HG03097 (cell line): ENCODE measurements around the gene TUT7.

Experiments
- ATAC-seq: cut with Tn5 transposase; IDR thresholded peaks from one replicate; pipeline ENCODE4 v1.9.1; 2021; ENCODE audit not compliant: unreplicated experiment, low FRiP score

The TUT7 gene

DNA sequence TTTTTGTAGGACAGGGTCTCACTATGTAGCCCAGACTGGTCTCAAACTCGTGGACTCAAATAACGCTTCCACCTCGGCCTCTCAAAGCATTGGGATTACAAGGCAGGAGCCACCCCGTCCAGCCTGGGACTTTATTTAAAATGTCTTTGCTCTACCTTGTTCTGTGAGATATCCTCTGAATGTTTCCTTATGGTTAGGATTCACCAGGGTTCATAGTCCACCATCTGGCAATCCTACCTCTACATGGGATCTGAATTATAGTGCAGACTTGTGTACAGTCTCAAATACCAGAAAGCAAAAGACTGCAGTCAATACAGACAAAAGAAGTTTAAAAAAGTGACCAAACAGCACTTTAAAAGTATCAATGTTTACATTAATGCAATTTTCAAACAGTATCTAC is 82.0 kb downstream of the TUT7 start:
- no peak for ATAC-seq

DNA sequence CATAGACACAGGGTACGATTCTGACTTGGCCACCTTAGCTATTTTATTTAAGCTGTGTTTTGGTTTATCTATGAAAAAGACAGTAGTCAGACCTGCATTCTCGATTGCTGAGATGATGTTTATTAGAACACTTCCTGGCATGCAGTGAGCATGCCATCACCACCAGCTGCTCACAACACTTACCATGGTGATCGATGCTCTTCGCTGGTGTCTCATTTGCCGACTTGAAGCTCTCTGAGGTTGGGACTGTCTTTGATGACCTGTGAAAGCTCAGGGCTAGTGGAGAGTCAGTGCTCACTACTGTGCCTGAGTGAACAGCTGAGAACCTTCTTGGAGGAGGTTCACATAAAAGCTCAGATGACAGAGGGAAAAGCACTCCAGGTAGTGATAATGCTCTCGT is 90.3 kb downstream of the TUT7 start:
- no peak for ATAC-seq

GRCh38 chr9:86262492-86262891 is 91.7 kb downstream of the TUT7 start:
- no peak for ATAC-seq

DNA sequence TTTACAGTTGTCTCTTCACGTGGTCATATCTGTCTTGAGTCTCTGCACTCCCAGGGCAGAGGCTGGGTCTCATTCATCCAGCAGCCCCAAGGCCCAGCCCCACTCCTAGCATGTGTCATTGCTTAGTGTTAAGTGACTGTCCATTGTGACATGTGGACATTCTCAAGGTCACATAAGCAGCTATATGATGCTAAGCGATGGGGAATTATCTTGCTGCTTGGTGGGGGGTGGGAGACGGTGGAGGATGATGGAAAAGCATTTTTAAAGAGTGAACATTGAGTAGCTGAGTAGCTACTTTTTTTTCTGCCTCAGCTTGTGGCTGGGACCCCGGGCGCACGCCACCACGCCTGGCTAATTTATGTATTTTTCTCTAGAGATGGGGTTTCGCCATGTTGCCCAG is 94.7 kb downstream of the TUT7 start, which contains the start of gene C9orf153:
Gene C9orf153, minus strand, starts transcription at position 101 of the 400 bp plus-strand sequence. CDS start 30,054 bp downstream, outside the sequence.
- no peak for ATAC-seq

DNA sequence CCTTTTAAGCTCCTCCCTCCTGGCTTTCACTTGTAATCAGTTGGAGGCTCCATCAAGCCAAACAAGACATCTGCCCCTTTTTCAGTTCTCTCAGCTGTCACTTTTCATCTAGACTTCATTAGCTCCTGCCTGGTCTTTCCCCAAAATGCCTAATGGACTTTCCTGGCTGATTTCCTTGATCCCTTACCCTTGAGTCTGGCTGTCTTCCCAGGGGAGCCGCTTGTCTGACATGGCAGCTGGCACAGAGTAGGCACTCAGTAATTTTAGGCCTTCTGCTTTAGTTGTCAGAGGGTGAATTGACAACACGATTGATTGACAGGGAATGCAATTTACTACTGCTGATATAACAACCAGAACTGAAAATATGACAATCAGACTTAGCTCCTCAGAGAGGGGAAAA is 96.8 kb downstream of the TUT7 start:
- no peak for ATAC-seq

DNA sequence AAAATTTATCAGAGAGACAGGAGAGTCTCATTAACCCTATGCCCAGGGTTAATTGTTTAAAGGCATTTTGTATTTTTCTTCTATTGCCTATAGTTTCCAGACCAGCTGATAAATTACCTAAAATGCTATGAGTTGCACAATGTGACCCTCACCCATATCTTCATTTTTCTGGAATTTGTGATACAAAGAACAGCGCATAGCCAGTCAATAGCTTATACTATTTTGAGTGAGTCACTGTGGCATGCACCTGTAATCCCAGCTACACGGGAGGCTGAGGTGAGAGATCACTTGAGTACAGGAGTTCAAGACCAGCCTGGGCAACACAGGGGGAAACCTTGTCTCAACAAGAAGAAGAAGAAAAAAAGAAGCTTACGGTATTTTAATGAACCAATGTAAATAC is 97.6 kb downstream of the TUT7 start:
- ATAC-seq: no peak

GRCh38 chr9:86253577-86253976 is 100.6 kb downstream of the TUT7 start:
- no peak for ATAC-seq

DNA sequence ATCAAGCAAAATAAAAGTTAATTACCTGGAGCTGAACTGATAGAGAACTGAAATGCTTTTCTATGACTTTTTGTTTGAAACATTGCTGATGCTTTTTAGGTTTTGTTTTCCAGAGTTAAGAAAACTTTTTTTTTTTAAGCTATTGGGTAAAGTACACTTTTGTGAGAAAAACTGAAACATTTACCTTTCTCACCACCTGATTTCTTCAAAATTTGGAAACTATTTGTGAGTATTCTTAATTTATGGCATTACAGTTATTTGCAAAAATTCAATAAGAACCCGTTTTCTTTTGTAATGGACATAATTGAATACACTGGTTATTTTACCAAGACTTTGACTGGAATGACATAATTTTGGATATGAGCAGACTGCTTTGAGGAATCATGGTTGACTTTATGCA is 101.3 kb downstream of the TUT7 start:
- ATAC-seq: no peak

DNA sequence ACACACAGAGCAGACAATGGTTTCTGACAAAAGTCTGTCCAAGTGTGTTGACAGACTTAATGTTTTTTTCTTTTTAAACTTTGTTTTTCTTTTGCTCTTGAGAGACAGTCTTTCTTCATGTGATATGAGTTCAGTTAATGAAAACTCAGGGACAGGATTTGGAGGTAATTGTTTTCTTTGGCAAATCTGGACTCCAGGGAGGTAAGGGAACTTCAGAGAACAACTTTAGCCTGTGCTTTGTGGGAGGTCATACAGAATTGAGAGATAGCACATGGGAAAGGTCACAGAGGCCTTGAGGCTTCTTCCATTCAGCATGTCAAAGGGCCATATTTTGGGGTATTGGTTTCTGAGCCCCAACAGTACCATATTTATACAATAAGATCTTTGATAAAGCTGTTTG is 104.1 kb downstream of the TUT7 start:
- no peak for ATAC-seq

DNA sequence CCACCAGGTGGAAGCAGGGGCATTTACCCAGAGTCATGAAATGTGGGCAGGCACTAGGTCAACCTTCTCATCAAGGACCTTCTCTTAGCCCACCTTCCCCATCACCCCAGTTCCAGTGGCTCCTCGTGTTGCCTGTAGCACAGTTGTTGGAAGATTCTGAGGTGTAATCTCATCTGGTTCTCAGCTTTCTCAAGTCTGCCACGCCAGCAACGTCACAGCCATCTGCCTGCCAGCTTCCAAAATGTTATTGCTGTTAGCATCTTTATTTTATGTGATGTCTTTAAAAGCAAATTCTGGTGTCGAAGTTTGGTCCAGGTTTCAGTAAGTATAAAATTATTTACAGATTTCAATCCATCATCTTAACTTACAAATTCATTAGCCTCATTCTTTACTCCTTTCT is 105.5 kb downstream of the TUT7 start:
- ATAC-seq: no peak

DNA sequence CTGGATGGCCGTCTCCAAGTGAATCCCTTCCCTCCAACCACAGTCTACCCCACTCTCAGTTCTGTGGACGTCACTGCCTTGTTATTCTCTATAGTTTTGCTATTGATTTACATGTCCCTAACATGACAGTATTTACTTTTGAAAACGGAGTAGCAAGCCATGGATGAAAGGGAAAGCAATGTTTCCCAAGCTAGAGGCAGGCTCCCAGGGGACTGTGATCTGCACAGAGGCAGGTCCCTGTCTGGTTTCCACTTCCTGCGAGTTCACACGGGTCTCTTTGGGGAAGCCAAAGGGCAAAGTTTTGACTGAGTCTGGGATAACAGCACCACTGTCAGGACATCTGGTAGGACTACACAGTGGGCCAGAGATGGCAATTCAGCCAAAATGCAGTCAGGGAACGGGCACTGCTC is 107.5 kb downstream of the TUT7 start:
- peak; percentile 96 for ATAC-seq

GRCh38 chr9:86242071-86242470 is 112.1 kb downstream of the TUT7 start:
- no peak for ATAC-seq

DNA sequence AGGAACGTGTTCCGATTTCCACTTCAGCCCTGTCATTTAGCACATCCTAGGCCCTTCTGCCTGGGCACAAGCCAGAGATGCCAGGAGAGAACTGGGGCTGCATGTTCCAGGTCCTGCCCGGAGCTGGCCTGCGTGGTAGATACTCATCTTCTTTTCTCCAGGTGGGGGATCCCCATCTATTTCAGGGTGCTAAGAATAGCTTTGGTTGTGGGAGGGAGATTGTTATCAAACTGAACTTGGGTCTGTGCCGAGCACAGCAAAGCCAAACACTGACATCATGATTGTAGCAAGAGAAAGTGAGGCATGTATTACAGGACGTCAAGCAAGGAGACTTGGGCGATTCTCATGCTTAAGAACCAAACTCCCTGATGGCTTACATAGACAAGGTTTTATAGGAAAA is 113.0 kb downstream of the TUT7 start:
- ATAC-seq: no peak

GRCh38 chr9:86238861-86239770 is 115.1 kb downstream of the TUT7 start:
- no peak for ATAC-seq
